Loucy (cell line): ENCODE data around the gene RNF141.

ENCODE experiments used
- CTCF ChIP-seq: fragments of 200-600 bp; sonication (generic); conservative IDR thresholded peaks from 2 replicates; pipeline ENCODE4 v1.5.1; 2014; ENCODE audit warnings: mild to moderate bottlenecking, antibody characterized with exemption, low read length
- EZH2phosphoT487 ChIP-seq: fragments of 200-600 bp; IDR thresholded peaks from 2 replicates; pipeline ENCODE4 v1.6.1; 2018; ENCODE audit warnings: antibody characterized with exemption, mild to moderate bottlenecking, moderate library complexity, borderline replicate concordance

- no peak for TF ChIP-seq EZH2phosphoT487
- TF ChIP-seq CTCF = no peak
Measured at GRCh38 chr11:10484461-10485180, 56.4 kb downstream of the RNF141 start.
